Measurements from ENCODE around the gene ESYT3. TPM values are rescaled to one million over a fixed set of nuclear protein-coding genes. Genes with fewer than 3 reads are reported as not detected.
"Not testable (repeated sequence)": the region's sequence is repeated elsewhere in the genome, so short reads cannot be mapped to it uniquely, and the experiment has no call there.

Gene ESYT3
- total RNA-seq, 6 donors from 2014 or later, result 45.9 to 93.3 (median 54.6) TPM

- Histone ChIP-seq H3K4me3 (no peak overlapping the region), H3K27ac (no peak overlapping the region), H3K36me3 (peaks cover 0 to 33% (median 9%) of the 10 kb centered on the region in 4 donors), H3K27me3 (no peaks in the 10 kb centered on the region), H3K9me3 (no peaks in the 10 kb centered on the region), H3K4me1 (no peaks in the 10 kb centered on the region)
- 82% methylated on average over 2 of the region's 2 CpGs for WGBS, 2 donors
- DNase-seq (no peak), ATAC-seq (ENCODE audit: low FRiP score in 2 of 2) (no peak)
- TF ChIP-seq EP300 (IDR thresholded peaks at IDR 0.05) (no peak), POLR2A (IDR thresholded peaks at IDR 0.05) (no peak), POLR2AphosphoS5 (IDR thresholded peaks at IDR 0.05) (no peak)
- TF ChIP-seq, protein P1, sequence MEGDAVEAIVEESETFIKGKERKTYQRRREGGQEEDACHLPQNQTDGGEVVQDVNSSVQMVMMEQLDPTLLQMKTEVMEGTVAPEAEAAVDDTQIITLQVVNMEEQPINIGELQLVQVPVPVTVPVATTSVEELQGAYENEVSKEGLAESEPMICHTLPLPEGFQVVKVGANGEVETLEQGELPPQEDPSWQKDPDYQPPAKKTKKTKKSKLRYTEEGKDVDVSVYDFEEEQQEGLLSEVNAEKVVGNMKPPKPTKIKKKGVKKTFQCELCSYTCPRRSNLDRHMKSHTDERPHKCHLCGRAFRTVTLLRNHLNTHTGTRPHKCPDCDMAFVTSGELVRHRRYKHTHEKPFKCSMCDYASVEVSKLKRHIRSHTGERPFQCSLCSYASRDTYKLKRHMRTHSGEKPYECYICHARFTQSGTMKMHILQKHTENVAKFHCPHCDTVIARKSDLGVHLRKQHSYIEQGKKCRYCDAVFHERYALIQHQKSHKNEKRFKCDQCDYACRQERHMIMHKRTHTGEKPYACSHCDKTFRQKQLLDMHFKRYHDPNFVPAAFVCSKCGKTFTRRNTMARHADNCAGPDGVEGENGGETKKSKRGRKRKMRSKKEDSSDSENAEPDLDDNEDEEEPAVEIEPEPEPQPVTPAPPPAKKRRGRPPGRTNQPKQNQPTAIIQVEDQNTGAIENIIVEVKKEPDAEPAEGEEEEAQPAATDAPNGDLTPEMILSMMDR (IDR thresholded peaks at IDR 0.05), result no peak
Observed at GRCh38 chr3:138406606-138407005, 27.8 kb upstream of the ESYT3 start.

DNA sequence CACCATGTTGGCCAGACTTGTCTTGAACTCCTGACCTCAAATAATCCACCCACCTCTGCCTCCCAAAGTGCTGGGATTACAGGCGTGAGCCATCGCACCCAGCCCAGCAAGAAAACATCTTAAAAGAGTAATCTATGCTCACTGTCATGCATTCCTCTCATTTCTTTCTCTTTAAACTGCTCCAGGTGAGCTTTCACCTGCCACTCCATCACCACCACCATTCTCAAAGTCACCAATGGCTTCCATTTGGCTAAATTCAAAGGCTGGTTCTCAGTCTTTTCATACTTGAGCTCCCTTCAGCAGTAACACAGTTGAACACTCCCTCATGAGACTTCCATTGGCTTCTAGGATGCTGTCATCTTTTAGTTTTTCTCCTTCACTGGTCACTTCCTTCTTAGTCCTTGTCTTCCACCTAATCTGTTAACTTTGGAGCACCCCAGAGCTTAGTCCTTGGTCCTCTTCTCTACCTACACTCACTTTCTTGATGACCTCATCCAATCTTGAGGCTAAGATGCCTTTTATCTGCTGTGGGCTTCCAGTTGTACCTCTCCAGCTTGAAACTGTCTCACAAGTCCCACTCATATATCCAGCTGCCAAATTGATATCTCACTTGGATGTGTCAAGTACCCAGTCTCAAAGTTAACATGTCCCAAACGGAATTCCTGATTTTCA is 27.0 kb upstream of the ESYT3 start:
- no peaks in the 10 kb centered on the region for H3K4me1 ChIP-seq
- ATAC-seq (ENCODE audit: low FRiP score in 2 of 2) (no peak), DNase-seq (no peak)
- TF ChIP-seq EP300 (IDR thresholded peaks at IDR 0.05) (no peak), POLR2A (IDR thresholded peaks at IDR 0.05) (no peak), POLR2AphosphoS5 (IDR thresholded peaks at IDR 0.05) (no peak)
- TF ChIP-seq, protein P1 (IDR thresholded peaks at IDR 0.05), result no peak
- no peaks in the 10 kb centered on the region for H3K9me3 ChIP-seq
- no peaks in the 10 kb centered on the region for H3K27me3 ChIP-seq
- peaks cover 0 to 26% (median 6%) of the 10 kb centered on the region in 4 donors for H3K36me3 ChIP-seq
- WGBS, 2 donors, result 90 to 92% methylated on average over 3 of the region's 3 CpGs
- no peak overlapping the region for H3K4me3 ChIP-seq
- H3K27ac ChIP-seq, result no peak overlapping the region

- Histone ChIP-seq H3K4me1 (no peaks in the 10 kb centered on the region), H3K9me3 (no peaks in the 10 kb centered on the region), H3K27ac (no peak overlapping the region), H3K36me3 (peaks cover 0 to 12% (median 6%) of the 10 kb centered on the region in 4 donors), H3K27me3 (no peaks in the 10 kb centered on the region), H3K4me3 (no peak overlapping the region)
- WGBS, 2 donors, result 58 to 62% methylated on average over 6 to 7 of the region's 7 CpGs
- TF ChIP-seq, protein P1 (IDR thresholded peaks at IDR 0.05), result no peak
- no peak for TF ChIP-seq POLR2AphosphoS5 (IDR thresholded peaks at IDR 0.05)
- no peak for TF ChIP-seq EP300 (IDR thresholded peaks at IDR 0.05)
- TF ChIP-seq POLR2A (IDR thresholded peaks at IDR 0.05), result no peak
- DNase-seq, result no peak
- no peak for ATAC-seq (ENCODE audit: low FRiP score in 2 of 2)
Observed at GRCh38 chr3:138408751-138409570, 25.5 kb upstream of the ESYT3 start.

DNA sequence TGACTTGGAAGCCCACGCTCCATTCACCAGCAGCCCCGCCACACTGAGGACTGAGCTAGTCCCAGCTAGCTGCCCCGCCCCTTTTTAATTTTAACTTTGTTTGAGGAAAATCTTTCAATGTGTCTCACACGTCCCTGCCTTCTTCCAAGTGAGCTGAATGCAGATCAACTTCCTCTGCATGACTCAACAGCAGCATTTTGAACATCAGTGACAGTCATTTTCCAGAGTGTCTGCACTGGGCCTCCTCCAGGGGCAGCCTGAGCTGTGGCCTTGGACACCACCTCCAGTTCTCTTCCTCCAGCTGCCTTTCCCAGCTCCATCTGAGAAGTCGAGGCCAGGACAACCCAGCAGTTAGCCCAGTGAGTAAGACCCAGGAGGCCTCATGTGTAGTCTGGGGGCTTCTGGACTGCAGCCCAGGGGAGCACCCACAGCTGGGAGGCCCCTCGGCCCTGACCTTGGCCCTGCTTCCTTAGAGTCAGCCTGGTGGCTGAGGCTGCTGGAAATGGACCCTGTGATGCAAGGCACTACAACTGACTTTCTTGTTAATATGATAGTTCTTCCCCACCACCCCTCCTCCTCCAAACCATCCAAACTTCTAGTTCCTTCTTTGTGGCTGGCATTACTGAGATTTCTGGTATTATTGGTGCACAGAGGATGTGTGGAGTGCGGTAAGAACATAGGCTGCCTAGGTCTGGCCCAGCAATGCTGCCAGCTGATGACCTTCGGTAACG is 21.4 kb upstream of the ESYT3 start:
- TF ChIP-seq, protein P1 (IDR thresholded peaks at IDR 0.05), result no peak
- no peak for TF ChIP-seq POLR2A (IDR thresholded peaks at IDR 0.05)
- no peak for TF ChIP-seq EP300 (IDR thresholded peaks at IDR 0.05)
- no peak for TF ChIP-seq POLR2AphosphoS5 (IDR thresholded peaks at IDR 0.05)
- peak; percentile 16 to 49 for ATAC-seq (ENCODE audit: low FRiP score in 2 of 2)
- Histone ChIP-seq H3K9me3 (no peaks in the 10 kb centered on the region), H3K27me3 (no peaks in the 10 kb centered on the region), H3K27ac (peak overlapping the region in 1 of 4 donors; percentile 36), H3K4me1 (peaks cover 0 to 6% (median 2%) of the 10 kb centered on the region in 4 donors), H3K36me3 (no peaks in the 10 kb centered on the region), H3K4me3 (no peak overlapping the region)
- DNase-seq, result no peak
- 56 to 64% methylated on average over 8 to 9 of the region's 9 CpGs for WGBS, 2 donors

- not testable (repeated sequence) for DNase-seq
Observed at GRCh38 chr3:138416236-138416635, 18.2 kb upstream of the ESYT3 start.

More at GRCh38 chr3:138416236-138416635, 18.2 kb upstream of the ESYT3 start:
- 85 to 88% methylated on average over 4 of the region's 4 CpGs for WGBS, 2 donors
- not testable (repeated sequence) for H3K9me3 ChIP-seq; H3K4me1 ChIP-seq; H3K27me3 ChIP-seq; H3K36me3 ChIP-seq; H3K4me3 ChIP-seq; ATAC-seq (ENCODE audit: low FRiP score in 2 of 2); H3K27ac ChIP-seq

Measured in upper lobe of left lung (tissue), 6 donors.